Keratinocyte (primary cell): ENCODE data around the gene DEPP1. TPM values are rescaled to one million over a fixed set of nuclear protein-coding genes. Genes with fewer than 3 reads are reported as not detected.

Source experiments
- DNase-seq: peaks from one replicate; pipeline ENCODE4 v3.0.0-alpha.2; 2011; ENCODE audit warnings: low read depth, missing footprints, low spot score
- FAIRE-seq: peaks from 2 replicates; lab custom pipeline; 2011; peaks lifted over from hg19 to GRCh38; lab: Jason Lieb, UNC
- H2AFZ ChIP-seq: 2 replicates; pipeline ENCODE4 v1.6.0; 2012; ENCODE audit warnings: low read length, control low read depth, inconsistent platforms; ENCODE audit not compliant: control insufficient read depth
- H3K27ac ChIP-seq: 2 replicates; pipeline ENCODE4 v1.5.1; 2011; ENCODE audit warnings: low read length; ENCODE audit not compliant: control insufficient read depth, insufficient read depth
- H3K27me3 ChIP-seq: 3 replicates; pipeline ENCODE4 v1.6.0; 2011; ENCODE audit warnings: low read length; ENCODE audit not compliant: control insufficient read depth, insufficient read depth; ENCODE audit errors: extremely low read depth
- H3K36me3 ChIP-seq, 2 experiments: 2 replicates in 1 of 2; 3 replicates in 1 of 2; pipeline ENCODE4 v1.5.1; 2011; ENCODE audit warnings: low read length in 2 of 2, mild to moderate bottlenecking in 1 of 2; ENCODE audit not compliant: control insufficient read depth in 2 of 2, insufficient read depth in 2 of 2; ENCODE audit errors: extremely low read depth in 1 of 2
- H3K4me1 ChIP-seq: 3 replicates; pipeline ENCODE4 v1.5.1; 2011; ENCODE audit warnings: low read length; ENCODE audit not compliant: control insufficient read depth, insufficient read depth; ENCODE audit errors: extremely low read depth
- H3K4me2 ChIP-seq: 3 replicates; pipeline ENCODE4 v1.6.0; 2011; ENCODE audit warnings: low read depth, low read length; ENCODE audit not compliant: control insufficient read depth, insufficient read depth; ENCODE audit errors: extremely low read depth
- H3K4me3 ChIP-seq, 3 experiments: fragments of 200-600 bp in 1 of 3; sonication (generic) in 1 of 3; 2 replicates in 2 of 3; 3 replicates in 1 of 3; pipeline ENCODE4 v1.5.1; 2011 to 2016; ENCODE audit warnings: low read length in 3 of 3, mild to moderate bottlenecking in 3 of 3, control low read depth in 2 of 3, inconsistent platforms in 1 of 3, low read depth in 1 of 3, mixed read lengths in 1 of 3, mixed run types in 1 of 3, moderate library complexity in 1 of 3; ENCODE audit not compliant: control insufficient read depth in 2 of 3, insufficient read depth in 2 of 3; ENCODE audit errors: extremely low read depth in 1 of 3
- H3K79me2 ChIP-seq: 2 replicates; pipeline ENCODE4 v1.6.0; 2012; ENCODE audit warnings: low read length; ENCODE audit not compliant: control insufficient read depth, insufficient read depth
- H3K9ac ChIP-seq: 3 replicates; pipeline ENCODE4 v1.6.0; 2011; ENCODE audit warnings: low read length; ENCODE audit not compliant: control insufficient read depth, insufficient read depth; ENCODE audit errors: extremely low read depth
- H3K9me1 ChIP-seq: 3 replicates; pipeline ENCODE4 v1.6.0; 2011; ENCODE audit warnings: low read length; ENCODE audit not compliant: control insufficient read depth, insufficient read depth; ENCODE audit errors: extremely low read depth
- H3K9me3 ChIP-seq: 2 replicates; pipeline ENCODE4 v1.5.1; 2012; ENCODE audit warnings: low read depth, low read length; ENCODE audit not compliant: control insufficient read depth
- H4K20me1 ChIP-seq: 3 replicates; pipeline ENCODE4 v1.6.0; 2011; ENCODE audit warnings: low read length; ENCODE audit not compliant: control insufficient read depth, insufficient read depth; ENCODE audit errors: extremely low read depth
- EZH2 ChIP-seq: IDR thresholded peaks from one replicate; pipeline ENCODE4 v1.6.1; 2012; ENCODE audit warnings: inconsistent platforms, mild to moderate bottlenecking, low read length, moderate library complexity
- dilution Hi-C: fragments of 300-500 bp; cut with MboI; formaldehyde crosslinking; loops from one replicate; pipeline ENCODE4 v1.7.0; 2020; ENCODE audit warnings: low sequenced_read_pairs; ENCODE audit not compliant: extremely low pct_ligation_motif_present
- polyA minus RNA-seq, 3 experiments: library from RNA; depleted of rRNA, polyadenylated mRNA; stranded (reverse); fragments of >200 nt; gene quantifications; 1 replicate in 1 of 3; 2 replicates in 1 of 3; 3 replicates in 1 of 3; pipeline ENCODE4 v1.2.3, GENCODE V29; 2011
- polyA plus RNA-seq, 5 experiments: library from polyadenylated mRNA; depleted of rRNA in 3 of 5; stranded (reverse) in 3 of 5; stranded (forward) in 1 of 5; unstranded in 1 of 5; fragments of >200 nt; gene quantifications; 1 replicate in 1 of 5; 2 replicates in 3 of 5; 3 replicates in 1 of 5; pipeline versions ENCODE4 v1.2.1 to v1.2.3, GENCODE V29; 2011 to 2012; ENCODE audit warnings: missing spikeins in 2 of 5, low read depth in 1 of 5, low replicate concordance in 1 of 5
- TF ChIP-seq, protein P1 (sequence below), 3 experiments: IDR thresholded peaks in 1 of 3; conservative IDR thresholded peaks in 1 of 3; optimal IDR thresholded peaks in 1 of 3; 2 replicates in 2 of 3; 3 replicates in 1 of 3; pipeline versions ENCODE3 to v1.5.1; 2011; ENCODE audit warnings: low read length in 3 of 3, mild to moderate bottlenecking in 3 of 3, moderate library complexity in 2 of 3, control low read depth in 1 of 3, inconsistent platforms in 1 of 3; ENCODE audit not compliant: insufficient read depth in 2 of 3; ENCODE audit errors: extremely low read depth in 1 of 3

DEPP1 gene
- polyA plus RNA-seq: 0.90 to 1.2 TPM (median 0.95 TPM) in 3 replicates
- 1.4 TPM for polyA plus RNA-seq (2011; ENCODE audit: low read depth)
- polyA plus RNA-seq (2011; cell fraction: cytosol; rRNA removed): 0.36 and 0.75 TPM in 2 replicates
- polyA plus RNA-seq (2011; cell fraction: nucleus; rRNA removed): 4.1 and 6.0 TPM in 2 replicates
- polyA plus RNA-seq (2012; ENCODE audit: low replicate concordance): 0.61 and 3.1 TPM in 2 replicates
- 0.69 to 3.5 TPM (median 0.83 TPM) in 3 replicates for polyA minus RNA-seq
- polyA minus RNA-seq (2011; cell fraction: cytosol; rRNA and poly(A)+ RNA removed): not detected
- 3.0 and 3.3 TPM in 2 replicates for polyA minus RNA-seq (2011; cell fraction: nucleus; rRNA and poly(A)+ RNA removed)

DNA sequence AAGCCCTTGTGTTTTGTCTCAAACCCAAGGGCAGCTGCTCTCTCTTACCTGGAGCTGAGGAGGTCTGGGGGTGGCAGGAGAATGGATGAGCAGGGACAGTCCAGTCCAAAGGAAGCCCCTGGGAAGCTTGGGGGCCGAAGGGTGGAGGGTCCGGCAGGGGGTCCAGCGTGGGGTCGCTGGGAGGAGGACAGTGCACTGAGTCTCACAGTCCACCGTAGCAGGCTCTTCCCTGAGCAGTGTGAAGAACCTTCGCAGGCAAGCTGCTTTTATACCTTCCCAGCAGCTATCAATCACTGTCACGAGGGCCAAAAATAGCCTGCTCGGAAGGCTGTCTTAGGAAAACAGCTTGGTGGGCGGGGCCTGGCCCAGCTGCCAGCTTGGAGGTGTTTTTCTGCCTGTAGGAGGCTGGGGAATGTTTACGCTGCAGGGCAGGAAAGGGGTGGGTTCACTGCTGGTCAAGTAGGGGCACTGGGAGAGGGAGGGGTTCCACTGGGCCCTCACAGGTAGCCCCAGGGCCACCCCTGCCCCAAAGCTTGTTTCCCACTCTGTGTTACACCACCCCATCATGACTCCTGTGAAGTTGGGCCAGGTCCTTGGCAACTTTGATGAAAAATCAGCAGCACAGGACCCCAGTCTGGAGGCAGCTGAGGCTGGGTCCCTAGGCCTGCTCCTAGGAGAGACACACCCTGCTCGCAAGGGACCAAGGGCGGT is at the start of gene DEPP1:
Gene DEPP1, minus strand, starts transcription at position 240 of the 711 bp plus-strand sequence. CDS start 779 bp downstream, outside the sequence.
- no peaks in the 10 kb centered on the region for H3K36me3 ChIP-seq
- TF ChIP-seq EZH2: no peak
- TF ChIP-seq, protein P1, sequence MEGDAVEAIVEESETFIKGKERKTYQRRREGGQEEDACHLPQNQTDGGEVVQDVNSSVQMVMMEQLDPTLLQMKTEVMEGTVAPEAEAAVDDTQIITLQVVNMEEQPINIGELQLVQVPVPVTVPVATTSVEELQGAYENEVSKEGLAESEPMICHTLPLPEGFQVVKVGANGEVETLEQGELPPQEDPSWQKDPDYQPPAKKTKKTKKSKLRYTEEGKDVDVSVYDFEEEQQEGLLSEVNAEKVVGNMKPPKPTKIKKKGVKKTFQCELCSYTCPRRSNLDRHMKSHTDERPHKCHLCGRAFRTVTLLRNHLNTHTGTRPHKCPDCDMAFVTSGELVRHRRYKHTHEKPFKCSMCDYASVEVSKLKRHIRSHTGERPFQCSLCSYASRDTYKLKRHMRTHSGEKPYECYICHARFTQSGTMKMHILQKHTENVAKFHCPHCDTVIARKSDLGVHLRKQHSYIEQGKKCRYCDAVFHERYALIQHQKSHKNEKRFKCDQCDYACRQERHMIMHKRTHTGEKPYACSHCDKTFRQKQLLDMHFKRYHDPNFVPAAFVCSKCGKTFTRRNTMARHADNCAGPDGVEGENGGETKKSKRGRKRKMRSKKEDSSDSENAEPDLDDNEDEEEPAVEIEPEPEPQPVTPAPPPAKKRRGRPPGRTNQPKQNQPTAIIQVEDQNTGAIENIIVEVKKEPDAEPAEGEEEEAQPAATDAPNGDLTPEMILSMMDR (optimal IDR thresholded peaks at IDR 0.05 in 1 of 3, IDR thresholded peaks at IDR 0.05 in 1 of 3, conservative IDR thresholded peaks at IDR 0.05 in 1 of 3; ENCODE audit: extremely low read depth in 1 of 3, insufficient read depth in 2 of 3, low read length in 3 of 3): peak in 1 of 3 experiments; percentile 7
- H2AFZ ChIP-seq: peak within 1 kb of the TSS; percentile 37
- peaks cover 55% of the 10 kb centered on the region for H3K4me1 ChIP-seq
- peak within 1 kb of the TSS; percentile 61 for H3K9ac ChIP-seq
- H3K79me2 ChIP-seq: no peaks in the 10 kb centered on the region
- H3K9me3 ChIP-seq: no peaks in the 10 kb centered on the region
- peak within 1 kb of the TSS; percentile 78 for H3K27ac ChIP-seq
- FAIRE-seq (peak; percentile 23), DNase-seq (peak; percentile 69)
- no peaks in the 10 kb centered on the region for H3K27me3 ChIP-seq
- H4K20me1 ChIP-seq: no peaks in the 10 kb centered on the region
- H3K9me1 ChIP-seq: no peaks in the 10 kb centered on the region
- peak within 1 kb of the TSS; percentile 57 for H3K4me2 ChIP-seq
- H3K4me3 ChIP-seq: no peak within 1 kb of the TSS
- dilution Hi-C loops: no loop called here

DNA sequence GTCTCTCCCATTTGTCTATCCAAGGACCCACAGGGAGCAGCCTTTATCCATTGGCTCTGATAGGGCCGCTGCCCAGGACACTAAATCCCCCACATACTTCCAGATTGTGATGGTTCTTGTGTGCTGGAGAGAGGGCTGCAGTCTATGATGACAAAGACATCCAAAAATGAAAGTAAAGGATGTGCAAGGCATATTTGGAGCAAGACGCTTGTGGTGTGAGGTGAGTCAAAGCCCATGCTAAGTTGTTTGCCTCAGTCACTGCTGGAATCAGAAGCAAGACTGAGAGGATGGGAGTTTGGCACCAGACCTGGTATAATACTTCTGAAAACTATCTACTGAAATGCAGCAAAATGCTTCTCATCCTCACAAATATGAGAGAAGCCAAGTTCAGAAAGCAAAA is 44.8 kb upstream of the DEPP1 start:
- no peak for FAIRE-seq
- Histone ChIP-seq H3K36me3 (no peaks in the 10 kb centered on the region), H3K27me3 (no peaks in the 10 kb centered on the region), H3K4me1 (no peaks in the 10 kb centered on the region), H4K20me1 (no peaks in the 10 kb centered on the region), H3K9me3 (no peaks in the 10 kb centered on the region), H2AFZ (no peak overlapping the region), H3K4me2 (no peak overlapping the region), H3K9ac (no peak overlapping the region), H3K4me3 (no peak overlapping the region), H3K9me1 (no peaks in the 10 kb centered on the region), H3K79me2 (no peaks in the 10 kb centered on the region), H3K27ac (no peak overlapping the region)
- dilution Hi-C loops: loop anchor here (25.0 kb wide), 1 partner anchor 214 kb away; no protein-coding TSS in a partner anchor
- no peak for DNase-seq
- TF ChIP-seq EZH2: no peak
- TF ChIP-seq, protein P1 (optimal IDR thresholded peaks at IDR 0.05 in 1 of 3, IDR thresholded peaks at IDR 0.05 in 1 of 3, conservative IDR thresholded peaks at IDR 0.05 in 1 of 3; ENCODE audit: extremely low read depth in 1 of 3, insufficient read depth in 2 of 3, low read length in 3 of 3): no peak
